Measurements from ENCODE around the gene ISCA1.
"Not testable (repeated sequence)": the region's sequence is repeated elsewhere in the genome, so short reads cannot be mapped to it uniquely, and the experiment has no call there.

ISCA1 gene

DNA sequence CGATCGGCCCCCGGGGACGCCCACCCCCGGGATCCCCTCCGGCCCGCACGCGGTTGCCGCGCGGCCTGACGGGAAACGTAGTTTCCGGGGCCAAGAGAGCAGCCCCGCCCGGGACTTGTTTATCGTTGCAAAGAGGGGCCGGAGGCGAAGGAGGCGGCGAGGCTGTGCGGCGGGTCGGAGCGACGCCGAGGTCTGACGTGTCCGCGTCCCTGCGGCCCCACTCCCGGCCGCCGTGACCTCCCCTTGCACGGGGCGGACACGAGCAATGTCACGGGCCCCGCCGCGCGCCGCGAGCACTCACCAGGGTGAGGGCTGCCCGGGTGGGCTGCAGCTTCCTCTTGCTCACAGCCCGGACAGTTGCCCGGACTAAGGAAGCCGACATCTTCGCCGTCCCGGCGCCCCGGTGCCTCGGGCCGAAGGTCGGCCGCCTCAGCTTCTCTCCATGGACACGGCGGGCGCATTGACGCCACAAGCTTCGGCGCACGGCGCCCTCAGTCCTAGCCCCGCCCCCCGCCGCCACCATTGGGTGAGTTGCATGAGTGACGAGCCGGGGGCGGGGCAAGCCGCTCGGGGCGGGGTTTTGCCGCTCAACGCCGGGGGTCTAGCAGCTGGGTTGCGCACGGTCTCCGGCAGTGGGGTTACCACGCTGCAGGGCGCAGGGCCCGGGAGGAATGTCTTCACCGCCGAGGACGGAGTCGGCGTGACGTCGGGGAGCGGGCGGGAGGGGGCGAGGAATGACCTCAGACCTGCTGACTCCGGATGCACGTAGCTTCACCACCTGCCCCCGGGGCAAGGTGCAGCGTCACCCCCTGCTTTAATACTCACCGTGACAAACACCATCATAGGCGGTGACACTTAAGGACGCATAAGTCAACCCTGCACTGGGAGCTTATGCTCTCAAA, at the start of gene ISCA1:
TSS of gene ISCA1 (minus strand) at position 462 of the 902 bp plus-strand sequence. CDS start at position 382, 80 bp downstream.
- peak; percentile 98 for DNase-seq

GRCh38 chr9:86330186-86330585, 47.8 kb upstream of the ISCA1 start:
- no peak for DNase-seq

DNA sequence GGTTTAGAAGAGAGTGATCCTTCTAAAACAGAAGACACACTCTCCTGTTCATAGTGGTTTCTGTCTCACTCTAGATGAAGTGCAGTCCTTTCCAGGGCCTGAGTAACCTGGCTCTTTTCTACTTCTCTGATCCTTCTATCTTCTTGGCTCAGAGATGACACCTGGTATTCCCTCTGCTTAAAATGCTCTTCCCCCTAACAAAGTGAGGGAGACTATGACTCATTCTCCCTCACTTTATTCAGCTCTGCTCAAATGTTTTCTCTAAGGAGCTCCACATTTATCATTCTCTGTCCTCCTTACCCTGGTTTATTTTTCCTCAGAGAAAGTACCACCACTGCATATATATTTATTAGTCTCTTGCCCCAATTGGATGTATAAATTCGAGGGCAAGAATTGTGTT, 47.3 kb upstream of the ISCA1 start:
- no peak for DNase-seq

GRCh38 chr9:86328156-86328555, 45.8 kb upstream of the ISCA1 start:
- DNase-seq = no peak

DNA sequence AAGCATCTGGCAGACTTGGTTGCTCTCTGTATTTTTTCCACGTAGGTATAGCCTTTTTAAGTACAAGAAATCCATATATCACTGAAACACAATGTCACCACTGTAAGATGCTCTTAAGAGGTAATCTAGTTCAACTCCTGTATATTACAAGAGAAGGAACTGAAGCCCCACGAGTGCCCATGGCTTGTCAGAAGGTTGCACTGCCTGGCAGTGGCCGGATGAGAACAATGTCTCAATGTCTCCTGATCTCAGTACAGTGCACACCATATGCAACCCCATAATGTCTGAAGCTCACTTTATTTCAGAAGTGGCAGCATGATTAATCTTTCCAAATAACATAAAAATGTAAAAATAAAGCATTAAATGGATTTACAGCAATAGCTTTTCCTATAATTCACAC, 44.2 kb upstream of the ISCA1 start:
- no peak for DNase-seq

DNA sequence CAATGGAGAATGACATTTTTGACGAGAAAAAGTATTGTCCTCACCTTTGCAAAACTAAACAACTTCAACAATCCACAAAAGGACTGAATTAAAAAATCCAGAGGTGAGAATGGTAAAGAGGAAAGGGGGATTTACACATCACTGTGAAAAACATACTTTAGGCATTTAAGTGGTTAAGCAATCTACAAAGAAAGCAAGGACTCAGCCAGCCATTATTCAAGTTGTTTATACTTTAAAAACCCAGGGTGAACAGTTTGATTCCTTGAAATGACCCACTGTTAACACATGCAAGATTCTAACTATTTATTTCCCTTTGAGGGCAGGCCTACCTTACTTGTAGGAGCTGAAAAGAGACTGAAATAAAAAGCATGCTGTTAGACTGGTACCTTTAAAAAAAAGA, 42.6 kb upstream of the ISCA1 start:
- no peak for DNase-seq

GRCh38 chr9:86324308-86324707, 42.0 kb upstream of the ISCA1 start:
- DNase-seq = no peak

- no peak for DNase-seq
These were observed 40.8 kb upstream of the ISCA1 start for GRCh38 chr9:86322973-86323644.

GRCh38 chr9:86321373-86321772, 39.0 kb upstream of the ISCA1 start:
- no peak for DNase-seq

DNA sequence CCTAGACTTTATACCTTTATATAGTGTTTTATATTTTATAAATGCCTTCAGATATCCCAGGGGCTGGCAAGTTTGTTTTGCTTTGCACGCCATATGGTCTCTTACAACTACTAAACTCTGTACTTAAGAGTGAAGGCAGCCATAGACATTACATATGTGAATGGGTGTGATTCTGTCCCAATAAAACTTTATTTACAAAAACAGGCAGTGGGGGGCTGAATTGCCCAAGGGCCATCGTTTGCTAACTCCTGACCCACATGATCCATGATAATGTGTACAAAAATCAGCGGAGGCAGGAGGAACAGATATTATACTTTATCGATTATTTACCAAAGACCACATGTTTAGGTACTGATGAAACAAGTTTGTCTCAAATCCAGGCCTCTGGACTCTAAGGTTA, 35.8 kb upstream of the ISCA1 start:
- no peak for DNase-seq

DNA sequence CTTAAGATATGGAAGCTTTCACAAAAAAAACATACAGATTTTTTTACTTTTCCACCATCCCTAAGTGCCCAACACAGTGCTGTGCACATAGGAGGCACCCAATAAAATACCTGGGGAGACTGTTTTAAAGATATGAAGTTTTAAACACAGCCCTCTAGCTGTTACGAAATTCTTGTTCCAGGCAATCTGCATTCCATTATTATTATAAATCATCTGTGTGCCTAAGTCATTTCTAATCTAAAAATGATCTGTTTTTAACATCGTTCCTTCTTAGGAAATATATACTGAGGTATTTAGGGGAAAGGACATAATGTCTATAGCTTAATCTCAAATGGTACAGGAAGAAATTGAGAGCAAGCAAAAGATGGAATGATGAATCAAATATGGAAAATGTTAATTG, 32.7 kb upstream of the ISCA1 start:
- DNase-seq = no peak

DNA sequence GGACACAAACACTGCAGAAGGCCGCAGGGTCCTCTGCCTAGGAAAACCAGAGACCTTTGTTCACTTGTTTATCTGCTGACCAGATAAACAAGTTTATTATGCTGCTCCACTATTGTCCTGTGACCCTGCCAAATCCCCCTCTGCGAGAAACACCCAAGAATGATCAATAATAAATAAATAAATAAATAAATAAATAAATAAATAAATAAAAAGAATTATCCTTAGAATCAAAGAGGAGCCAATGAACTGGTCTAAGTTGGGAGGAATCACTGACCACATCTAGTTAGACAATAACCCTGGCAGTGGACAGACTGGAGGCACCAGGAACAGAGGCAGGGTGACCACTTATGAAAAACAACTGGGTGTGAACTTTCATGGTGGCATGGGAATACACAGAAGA, 30.6 kb upstream of the ISCA1 start:
- DNase-seq = not testable (repeated sequence)

GRCh38 chr9:86308687-86309086, 26.3 kb upstream of the ISCA1 start:
- DNase-seq = no peak

GRCh38 chr9:86304236-86304730, 21.9 kb upstream of the ISCA1 start:
- no peak for DNase-seq

- no peak for DNase-seq
These were observed 21.1 kb upstream of the ISCA1 start for GRCh38 chr9:86303316-86303975.

GRCh38 chr9:86301686-86302085, 19.3 kb upstream of the ISCA1 start:
- no peak for DNase-seq

DNA sequence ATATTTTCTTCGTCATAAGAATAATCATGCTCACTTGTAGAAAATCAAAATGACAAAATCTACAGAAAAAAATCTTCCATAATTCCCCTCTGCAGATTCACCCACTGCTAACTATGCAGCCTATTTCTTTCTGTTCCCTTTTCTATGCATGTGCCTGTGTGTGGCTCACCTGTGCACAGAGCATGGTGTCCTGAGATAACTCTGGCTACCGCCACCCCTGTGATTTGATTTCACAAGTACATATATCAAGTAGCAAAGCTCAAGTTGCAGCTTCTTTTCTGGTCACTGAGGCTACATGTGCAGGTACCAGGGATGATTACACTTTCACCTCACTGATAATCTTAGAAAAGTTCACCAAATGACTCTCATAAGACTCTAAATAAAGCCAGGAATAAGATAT, 18.4 kb upstream of the ISCA1 start:
- no peak for DNase-seq

GRCh38 chr9:86298873-86299272, 16.5 kb upstream of the ISCA1 start:
- DNase-seq = no peak

GRCh38 chr9:86290341-86290740, 8.0 kb upstream of the ISCA1 start:
- not testable (repeated sequence) for DNase-seq

DNA sequence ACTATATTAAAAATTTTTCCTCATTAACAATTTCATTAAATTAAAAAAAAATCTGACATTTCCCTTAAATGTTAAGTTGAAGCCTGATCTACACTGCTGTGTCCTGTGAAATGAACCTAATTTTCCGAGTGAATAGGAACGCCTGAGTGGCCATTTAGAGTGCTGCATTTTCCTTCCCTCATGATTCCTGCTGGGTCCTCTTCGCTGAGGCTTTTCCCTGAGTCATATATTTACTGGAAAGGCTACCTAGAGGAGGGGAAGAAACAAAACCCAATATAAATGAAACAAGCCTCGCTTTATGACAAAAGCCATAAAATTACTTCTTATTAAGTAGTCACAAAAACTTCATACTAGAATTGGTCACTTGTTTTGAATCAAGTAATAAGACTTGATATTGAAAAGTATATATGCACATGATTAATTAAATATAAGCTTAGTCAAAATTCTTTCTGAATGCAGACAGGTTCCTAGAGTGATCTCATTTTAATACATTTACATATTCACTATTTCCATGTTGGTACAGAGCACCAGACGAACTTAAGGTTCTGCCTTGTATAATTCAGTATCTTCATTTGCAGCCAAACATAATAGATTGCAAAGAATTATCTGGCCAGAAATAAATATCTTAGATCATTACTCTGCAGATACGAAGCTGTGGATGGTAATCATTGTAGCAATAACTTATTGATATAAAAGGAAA, 6.3 kb upstream of the ISCA1 start:
- no peak for DNase-seq

GRCh38 chr9:86287013-86287412, 4.7 kb upstream of the ISCA1 start:
- peak; percentile 82 for DNase-seq

DNA sequence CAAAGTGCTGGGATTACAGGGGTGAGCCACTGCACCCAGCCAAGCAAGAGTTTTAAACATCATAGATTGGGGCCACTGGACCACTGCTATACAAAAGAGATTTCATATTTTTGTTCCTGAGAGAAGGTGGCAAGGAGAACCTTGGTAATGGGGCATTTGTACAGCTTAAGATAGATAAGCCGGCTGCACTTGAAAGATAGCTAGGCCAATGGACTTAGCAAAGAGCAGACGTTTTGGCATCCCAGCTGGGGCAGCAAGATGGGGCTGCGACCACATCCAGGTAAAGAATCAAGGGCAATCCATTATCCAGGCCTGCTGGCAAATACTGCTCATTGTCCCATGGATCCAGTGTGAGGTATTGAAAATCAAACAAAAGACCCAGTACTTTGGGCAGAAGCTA, 3.9 kb upstream of the ISCA1 start:
- peak; percentile 88 for DNase-seq

GRCh38 chr9:86285261-86285660, 2.9 kb upstream of the ISCA1 start:
- DNase-seq = peak; percentile 94

All from hematopoietic multipotent progenitor cell treated with erythropoietin and hydrocortisone succinate and interleukin-3 and kit ligand, for 4 days (in vitro differentiated cells).